Stimulated activated CD4-positive, alpha-beta T cell treated with anti-CD3 and anti-CD28 coated beads, Interleukin-12 subunit alpha, Interleukin-12 subunit beta, amount 100 ng/mL, for 4 hours (primary cell): ENCODE data around the gene EPS15.
"Not testable (repeated sequence)": the region's sequence is repeated elsewhere in the genome, so short reads cannot be mapped to it uniquely, and the experiment has no call there.

ENCODE experiments used
- DNase-seq: peaks from one replicate; pipeline ENCODE4 v3.0.0-alpha.2; 2020

EPS15 gene

GRCh38 chr1:51422367-51423072 lies 96.5 kb downstream of the EPS15 start:
- no peak for DNase-seq

DNA sequence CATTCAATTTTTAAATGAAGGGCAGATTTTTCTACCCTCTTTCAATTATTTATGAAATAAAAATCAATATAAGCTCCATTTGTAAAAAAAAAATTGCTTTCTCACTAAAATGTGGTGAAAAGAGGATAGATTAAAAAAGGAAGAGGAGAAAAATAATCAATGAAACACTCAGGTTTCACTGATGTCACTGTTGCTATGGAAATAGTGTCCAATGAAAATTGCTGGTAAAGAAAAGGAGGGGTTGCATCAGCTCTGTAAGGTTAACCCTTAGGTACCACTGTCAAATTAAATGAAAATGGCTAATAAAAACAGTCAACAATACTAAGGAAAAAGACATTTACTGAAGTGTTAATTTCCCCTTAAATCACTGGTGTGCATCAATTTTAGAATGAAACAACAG lies 97.1 kb downstream of the EPS15 start:
- no peak for DNase-seq

DNA sequence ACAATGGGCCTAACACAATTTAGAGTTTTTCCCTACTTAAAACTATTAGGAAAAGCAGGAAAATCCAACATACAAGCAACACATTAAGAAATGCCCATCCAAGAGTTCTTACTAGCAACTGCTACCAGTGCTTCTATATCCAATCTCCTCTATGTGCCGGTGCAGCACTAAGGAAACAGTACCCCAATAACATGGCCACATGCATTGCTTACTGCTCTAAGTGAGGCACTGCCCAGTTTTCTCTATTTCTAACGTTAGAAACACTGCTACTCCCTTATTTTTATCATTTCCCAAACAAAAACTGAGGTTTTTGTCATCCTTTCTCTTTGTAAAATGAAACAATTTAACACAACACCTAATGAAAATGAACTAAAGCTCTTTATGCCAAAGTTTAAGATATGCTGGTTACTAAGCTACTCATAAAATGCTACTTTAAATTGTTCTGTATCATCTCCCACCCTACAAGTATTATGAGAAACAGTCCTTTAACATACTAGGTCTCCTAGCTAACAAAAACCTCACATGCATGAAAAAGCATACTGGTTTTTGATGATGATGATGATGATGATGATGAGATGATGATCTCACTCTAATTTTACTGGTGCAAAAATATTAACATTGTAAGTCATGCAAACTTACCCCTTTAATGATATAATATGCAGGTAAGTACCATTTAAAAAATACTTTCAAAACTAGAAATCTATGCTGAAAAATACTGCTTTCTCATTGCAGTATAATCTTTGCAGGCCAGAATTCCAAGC lies 98.0 kb downstream of the EPS15 start:
- no peak for DNase-seq

DNA sequence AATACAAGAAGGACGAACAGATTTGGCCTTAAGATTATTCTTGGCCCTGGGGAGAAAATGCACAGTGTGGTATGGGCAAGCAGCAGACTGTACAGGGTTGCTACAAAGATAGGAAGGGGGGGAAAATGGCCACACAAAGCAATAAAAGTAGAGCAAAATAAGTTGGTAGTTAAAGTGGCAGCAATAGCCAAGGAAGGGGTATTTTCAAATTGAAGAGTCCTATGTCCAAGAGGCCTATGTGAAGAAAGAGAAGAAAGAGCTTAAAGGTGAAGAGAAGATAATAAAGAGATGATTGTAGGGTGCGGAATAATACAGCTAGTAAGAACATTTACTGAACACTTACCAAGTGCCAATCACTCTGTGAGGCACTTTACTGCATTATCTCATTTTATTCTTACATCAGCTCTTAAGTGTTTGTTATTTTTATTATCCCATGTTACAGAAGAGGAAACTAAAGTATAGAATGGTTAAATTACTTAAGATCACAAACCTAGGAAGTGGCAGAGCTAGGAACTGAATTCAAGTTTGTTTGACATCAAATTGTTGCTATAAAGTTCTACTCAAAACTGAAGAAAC lies 100.6 kb downstream of the EPS15 start:
- DNase-seq: no peak

- DNase-seq: no peak
These were observed 101.3 kb downstream of the EPS15 start for GRCh38 chr1:51417496-51418383.

GRCh38 chr1:51416910-51417309 lies 102.2 kb downstream of the EPS15 start:
- no peak for DNase-seq

- no peak for DNase-seq
These were observed 103.1 kb downstream of the EPS15 start for GRCh38 chr1:51415963-51416362.

DNA sequence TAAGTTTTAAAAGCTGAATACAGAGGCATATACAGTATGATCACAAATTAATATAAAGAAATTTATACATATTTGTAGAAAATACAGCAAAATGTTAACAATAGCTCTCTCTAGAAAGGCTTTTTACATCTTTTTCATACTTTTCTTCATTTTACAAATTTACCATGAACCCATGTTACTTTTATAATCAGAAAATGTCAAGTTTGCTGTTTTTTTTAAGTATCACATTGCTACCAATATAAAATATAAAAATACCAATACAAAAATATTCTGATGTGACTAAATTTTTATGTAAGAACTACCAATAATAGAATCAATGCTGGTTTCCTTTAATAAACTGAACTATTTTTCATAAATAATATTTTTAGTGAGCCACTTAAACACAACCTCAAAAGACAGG lies 104.3 kb downstream of the EPS15 start:
- DNase-seq: no peak

GRCh38 chr1:51411820-51412219 lies 107.2 kb downstream of the EPS15 start:
- not testable (repeated sequence) for DNase-seq

GRCh38 chr1:51410568-51411460 lies 108.3 kb downstream of the EPS15 start:
- no peak for DNase-seq

DNA sequence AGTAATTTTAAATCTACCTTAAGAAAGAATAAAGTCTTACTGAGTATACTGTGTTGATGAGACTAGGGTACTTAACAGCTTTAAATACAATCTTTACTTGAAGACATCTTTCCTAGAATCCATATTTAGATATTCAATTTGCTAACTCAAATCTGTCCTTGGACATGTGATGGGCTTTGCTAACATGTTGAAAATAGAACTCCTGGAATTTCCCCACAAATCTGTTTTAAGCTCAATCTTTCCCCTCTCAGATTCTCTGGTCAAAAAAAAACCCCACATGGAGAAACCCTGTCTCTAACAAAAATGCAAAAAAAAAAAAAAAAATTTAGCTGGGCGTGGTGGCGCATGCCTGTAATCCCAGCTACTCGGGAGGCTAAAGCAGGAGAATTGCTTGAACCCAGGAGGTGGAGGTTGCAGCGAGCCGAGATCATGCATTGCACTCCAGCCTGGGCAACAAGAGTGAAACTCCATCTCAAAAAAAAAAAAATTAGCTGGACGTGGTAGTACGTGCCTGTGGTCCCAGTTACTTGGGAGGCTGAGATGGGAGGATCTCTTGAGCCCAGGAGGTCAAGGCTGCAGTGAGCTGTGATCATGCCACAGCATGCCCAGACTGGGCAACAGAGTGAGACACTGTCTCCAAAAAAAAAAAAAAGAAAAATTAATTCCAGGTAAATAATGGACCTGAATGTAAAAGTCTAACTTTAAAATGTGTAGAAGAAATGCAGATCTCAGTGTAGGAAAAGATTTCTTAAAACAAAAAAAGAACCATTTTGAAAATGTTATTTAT lies 109.1 kb downstream of the EPS15 start:
- not testable (repeated sequence) for DNase-seq

- no peak for DNase-seq
These were observed 126.8 kb downstream of the EPS15 start for GRCh38 chr1:51392241-51392640.

- not testable (repeated sequence) for DNase-seq
These were observed 128.4 kb downstream of the EPS15 start for GRCh38 chr1:51390641-51391040.

GRCh38 chr1:51387288-51387687 lies 131.8 kb downstream of the EPS15 start:
- DNase-seq: not testable (repeated sequence)

DNA sequence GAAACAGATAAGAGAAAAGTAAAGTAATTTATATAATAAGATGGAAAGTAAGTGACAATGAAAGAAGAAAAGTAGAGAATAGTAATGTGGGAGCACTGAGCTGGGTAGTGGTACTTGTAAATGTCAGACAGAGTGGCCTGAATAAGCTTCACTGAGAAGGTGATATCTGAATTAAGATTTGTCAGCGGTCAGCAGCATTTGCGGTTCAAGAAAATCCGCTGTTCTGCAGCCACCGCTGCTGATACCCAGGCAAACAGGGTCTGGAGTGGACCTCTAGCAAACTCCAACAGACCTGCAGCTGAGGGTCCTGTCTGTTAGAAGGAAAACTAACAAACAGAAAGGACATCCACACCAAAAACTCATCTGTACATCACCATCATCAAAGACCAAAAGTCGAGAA lies 132.8 kb downstream of the EPS15 start:
- DNase-seq: not testable (repeated sequence)

GRCh38 chr1:51385776-51386175 lies 133.3 kb downstream of the EPS15 start:
- no peak for DNase-seq

GRCh38 chr1:51381964-51382363 lies 137.1 kb downstream of the EPS15 start:
- no peak for DNase-seq

- DNase-seq: no peak
These were observed 138.1 kb downstream of the EPS15 start for GRCh38 chr1:51380936-51381335.

DNA sequence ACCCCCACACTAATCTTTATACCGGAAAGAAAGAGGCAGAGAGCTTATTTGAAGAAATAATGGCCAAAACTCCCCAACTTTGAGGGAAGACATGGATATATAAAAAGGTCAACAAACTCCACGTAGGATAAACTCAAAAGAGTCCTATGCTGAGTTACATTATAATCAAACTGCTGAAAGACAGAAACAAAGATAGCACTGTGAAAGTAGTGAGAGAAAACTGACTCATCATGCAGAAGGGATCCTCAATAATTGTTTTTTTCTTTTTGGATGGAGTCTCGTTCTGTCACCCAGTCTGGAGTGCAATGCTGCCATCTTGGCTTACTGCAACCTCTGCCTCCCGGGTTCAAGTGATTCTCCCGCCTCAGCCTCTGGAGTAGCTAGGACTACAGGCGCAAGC lies 140.2 kb downstream of the EPS15 start:
- no peak for DNase-seq

GRCh38 chr1:51373898-51374297 lies 145.2 kb downstream of the EPS15 start:
- no peak for DNase-seq

DNA sequence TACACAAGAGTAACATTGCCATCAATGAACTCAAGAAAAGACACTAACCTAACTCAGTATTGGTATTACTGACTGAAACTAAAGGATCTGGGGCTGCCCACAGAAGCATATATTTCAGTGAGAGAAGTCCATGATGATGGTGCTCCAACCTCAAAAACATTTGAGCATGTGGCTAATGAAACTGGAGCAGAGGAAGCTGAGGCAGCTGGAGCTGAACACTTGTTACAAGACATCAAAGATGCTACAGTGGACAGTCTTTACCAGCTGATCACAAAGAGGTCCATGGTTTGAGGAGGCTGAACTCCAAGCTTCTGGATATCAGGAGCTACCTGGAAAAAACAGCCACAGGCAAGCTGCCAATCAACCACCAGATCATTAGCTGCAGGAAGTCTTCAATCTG lies 146.5 kb downstream of the EPS15 start:
- DNase-seq: no peak
